Daoy (cell line): ENCODE measurements around the gene ACP2. TPM values are rescaled to one million over a fixed set of nuclear protein-coding genes. Genes with fewer than 3 reads are reported as not detected.
A peak's percentile ranks its signal among the peaks of the same experiment; 100 is the strongest.
"Not testable (repeated sequence)": the region's sequence is repeated elsewhere in the genome, so short reads cannot be mapped to it uniquely, and the experiment has no call there.

Experiments used
- DNase-seq: peaks from one replicate; pipeline ENCODE4 v3.0.0-alpha.2; 2015; ENCODE audit warnings: low read depth
- total RNA-seq: library from RNA; depleted of rRNA; stranded (reverse); fragments of >200 nt; shearing (Covaris generic); gene quantifications from 2 replicates; pipeline ENCODE4 v1.2.3, GENCODE V29; 2014

Gene ACP2
- total RNA-seq, 1 experiment from 2014 or later: 18.2 TPM

DNA sequence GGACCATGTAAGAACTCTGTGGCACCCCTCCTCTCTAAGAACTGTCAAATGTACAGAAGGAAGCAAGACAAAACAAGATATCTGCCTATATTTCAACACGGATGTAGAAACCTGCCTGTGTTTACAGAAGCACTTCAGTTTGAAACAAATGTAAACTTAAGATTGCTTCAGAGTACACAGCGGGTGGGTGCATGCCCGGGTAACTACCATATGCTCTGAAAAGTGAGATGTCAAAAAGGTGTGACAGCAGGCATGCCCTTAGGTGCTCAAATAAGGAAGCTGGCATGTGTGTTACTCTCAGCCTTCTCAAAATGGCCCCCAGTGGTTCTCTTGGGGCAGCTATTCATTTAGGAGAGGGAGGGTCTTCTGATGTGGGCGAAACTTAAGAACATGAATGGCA lies 5.2 kb downstream of the ACP2 start:
- DNase-seq: no peak

DNA sequence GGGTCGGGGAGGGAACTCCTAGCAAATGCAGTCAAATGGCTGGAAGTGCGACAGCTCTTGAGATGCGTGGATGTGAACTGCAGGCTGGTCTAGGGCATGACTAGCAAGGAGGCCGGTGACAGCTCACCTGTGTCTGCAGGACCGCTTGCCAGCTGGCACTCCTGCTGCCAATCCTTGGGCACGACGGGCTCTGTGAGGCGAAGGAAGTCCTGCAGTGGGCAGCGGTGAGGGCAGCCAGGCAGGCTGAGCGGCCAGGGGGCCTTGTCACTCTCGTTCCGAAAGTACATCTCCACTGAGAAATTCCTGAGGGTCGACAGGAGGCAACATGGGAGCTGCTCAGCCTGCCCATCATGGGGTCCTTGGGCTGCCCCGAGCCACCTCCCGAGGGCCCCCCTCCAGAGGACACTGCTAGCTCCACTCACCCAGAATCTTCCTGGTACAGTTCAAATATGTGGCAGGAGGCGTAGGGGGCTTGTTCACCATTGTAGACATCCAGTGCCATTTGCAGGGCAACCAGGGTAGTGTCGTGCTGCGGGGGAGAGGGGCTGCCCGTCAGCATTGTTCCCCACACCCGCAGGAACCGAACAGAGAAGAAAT lies 5.9 kb downstream of the ACP2 start:
- no peak for DNase-seq

DNA sequence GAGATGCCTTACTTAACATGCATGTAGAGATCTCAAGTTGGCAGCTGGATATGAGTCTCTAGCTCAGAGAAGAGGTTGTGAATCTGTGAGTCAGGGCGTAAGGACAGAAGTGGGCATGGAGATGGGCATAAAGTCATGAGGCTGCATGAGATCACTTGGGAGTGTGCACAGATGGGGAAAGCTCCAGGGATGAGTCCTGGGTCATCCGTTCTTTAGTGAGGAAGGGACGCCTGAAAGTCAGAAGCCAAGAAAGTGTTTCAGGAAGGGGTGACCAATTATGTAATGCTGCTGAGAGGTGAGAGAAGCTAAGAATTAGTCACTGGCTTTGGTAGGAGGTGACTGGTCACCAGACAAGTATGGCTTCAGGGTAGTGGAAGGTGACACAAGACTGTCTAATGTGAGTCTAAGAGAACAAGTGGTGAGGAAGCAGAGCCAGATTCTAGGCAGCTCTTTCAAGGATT lies 6.7 kb downstream of the ACP2 start:
- no peak for DNase-seq

DNA sequence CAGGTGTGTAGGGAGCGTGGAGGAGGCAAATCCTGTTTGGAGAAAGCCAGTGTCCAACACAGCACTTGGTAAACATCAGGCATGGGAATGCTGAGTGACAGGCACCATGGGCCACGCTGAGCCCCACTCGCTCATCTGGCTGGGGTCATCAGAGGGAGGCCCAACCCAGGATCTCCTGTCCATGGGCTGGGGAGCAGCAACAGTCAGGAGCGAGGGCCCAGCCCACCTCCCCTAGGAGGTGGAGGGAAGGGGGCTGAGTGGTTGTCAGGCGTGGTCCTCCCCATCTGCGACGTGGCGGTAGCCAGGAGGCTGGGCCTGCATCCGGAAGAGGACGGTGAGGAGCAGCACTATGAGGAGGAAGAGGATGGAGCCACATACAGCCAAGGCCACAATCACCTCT lies 8.8 kb downstream of the ACP2 start:
- no peak for DNase-seq

DNA sequence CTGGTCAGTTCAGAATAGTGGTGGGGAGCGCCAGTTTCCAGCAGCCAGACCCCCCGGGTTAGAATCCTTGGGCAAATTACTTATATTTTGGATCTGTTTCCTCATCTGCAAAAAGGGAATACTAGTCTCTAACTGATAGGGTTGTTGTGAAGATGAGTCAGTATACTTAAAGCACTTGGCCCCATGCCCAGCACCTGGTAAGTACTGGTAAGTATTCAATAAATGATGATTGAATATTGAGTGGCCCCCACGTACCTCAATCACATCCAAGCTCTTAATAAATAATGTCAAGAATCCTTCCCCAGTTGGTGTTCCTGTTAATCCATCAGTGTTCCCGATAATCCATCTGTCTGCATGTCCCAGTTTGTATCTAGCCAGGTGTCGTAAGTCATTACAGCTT lies 12.1 kb downstream of the ACP2 start:
- DNase-seq: peak; percentile 43

DNA sequence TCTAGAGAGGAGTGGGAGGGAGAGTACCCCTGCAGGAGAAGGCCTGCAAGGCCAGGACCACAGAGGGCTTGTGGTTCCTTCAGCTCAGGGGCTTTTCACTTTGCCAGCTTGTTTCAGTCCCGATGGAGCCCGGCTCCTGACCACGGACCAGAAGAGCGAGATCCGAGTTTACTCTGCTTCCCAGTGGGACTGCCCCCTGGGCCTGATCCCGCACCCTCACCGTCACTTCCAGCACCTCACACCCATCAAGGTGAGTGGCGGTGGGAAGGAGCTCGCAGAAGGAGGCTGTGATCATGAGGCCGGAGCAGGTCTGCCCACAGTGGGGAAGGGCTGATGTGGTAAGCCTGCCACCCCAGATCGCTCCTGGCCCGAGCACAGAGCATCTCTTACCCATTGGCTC lies 13.5 kb downstream of the ACP2 start:
- DNase-seq: no peak

DNA sequence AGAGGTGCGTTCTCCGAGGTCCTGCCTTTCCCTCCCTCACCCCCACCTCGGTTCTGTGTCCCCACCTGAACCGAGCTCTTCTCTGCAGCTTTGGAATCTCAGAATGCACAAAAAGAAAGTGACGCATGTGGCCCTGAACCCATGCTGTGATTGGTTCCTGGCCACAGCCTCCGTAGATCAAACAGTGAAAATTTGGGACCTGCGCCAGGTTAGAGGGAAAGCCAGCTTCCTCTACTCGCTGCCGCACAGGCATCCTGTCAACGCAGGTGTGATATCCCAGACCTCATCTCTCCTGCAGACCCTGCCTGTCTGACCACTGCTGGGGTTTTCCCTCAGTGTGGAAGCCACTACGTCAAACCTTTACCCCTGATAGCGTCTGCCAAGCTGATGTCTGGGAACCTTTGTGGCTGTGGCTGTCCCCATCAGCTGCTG lies 13.9 kb downstream of the ACP2 start:
- peak; percentile 50 for DNase-seq

DNA sequence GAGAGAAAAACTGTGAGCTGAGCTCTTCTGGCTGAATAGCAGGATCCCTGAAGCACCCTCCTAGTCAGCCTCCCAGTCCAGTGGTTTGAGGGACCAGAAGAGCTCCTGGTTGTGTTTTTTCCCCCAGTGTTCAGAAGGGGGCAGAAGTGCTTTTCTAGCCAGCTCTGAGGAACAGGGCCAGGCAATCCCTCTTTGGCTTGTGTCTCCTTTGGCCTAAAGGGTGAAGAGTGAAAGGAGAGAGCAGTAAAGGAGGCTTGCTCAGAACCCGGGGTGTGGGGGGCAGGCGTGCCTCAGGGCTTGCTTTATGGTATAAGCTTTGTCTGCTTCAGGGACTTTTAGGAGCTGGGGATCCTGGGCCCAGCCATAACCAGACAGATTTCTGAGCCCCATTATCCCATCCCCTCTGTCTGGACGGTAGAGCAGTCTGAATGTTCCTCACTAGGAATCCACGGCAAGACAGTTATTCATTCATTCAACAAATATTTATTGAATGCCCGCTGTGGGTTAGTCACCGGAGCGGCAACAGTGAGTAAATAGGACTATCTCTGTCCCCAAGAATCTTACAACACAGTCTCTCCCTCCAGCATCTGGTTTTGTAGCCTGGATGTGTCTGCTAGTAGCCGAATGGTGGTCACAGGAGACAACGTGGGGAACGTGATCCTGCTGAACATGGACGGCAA lies 14.5 kb downstream of the ACP2 start:
- DNase-seq: peak; percentile 53

DNA sequence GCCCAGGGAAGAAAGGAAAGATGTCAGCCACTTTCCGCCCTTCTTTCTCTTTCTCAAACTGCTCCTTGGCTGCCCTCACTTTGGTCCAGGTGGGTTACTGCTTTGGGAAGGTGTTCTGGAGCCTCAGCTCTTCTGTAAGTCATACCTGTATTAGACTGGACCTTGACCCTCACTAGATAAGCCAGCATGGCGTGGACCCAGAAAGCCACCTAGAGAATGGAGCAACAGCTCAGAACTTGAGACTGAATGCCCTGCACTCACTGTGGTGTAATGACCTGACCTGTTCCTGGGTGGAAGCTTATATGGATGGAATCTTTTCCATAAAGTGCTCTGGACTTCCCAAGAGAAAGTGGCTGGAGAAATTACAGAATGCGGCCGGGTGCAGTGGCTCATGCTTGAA lies 15.6 kb downstream of the ACP2 start:
- no peak for DNase-seq

DNA sequence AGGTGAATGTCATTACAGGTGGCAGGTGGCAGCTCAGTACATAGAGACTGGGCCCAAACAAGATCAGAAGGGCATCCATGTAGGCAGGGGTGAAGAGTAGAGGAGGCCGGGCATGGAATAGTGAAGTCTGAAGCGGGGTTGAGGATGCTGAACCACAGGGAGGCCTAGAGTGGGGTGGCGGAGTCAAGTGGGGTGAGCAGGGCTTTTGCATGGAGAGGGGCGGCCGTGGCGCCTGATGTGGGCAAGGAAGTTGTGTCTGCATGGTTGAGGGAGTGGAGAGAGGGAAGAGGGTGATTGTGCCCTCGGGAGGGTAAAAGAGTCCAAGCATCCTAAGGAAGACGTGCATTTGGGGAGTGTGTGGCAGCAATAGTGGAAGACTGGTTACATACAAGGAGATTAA lies 19.5 kb downstream of the ACP2 start:
- DNase-seq: no peak

DNA sequence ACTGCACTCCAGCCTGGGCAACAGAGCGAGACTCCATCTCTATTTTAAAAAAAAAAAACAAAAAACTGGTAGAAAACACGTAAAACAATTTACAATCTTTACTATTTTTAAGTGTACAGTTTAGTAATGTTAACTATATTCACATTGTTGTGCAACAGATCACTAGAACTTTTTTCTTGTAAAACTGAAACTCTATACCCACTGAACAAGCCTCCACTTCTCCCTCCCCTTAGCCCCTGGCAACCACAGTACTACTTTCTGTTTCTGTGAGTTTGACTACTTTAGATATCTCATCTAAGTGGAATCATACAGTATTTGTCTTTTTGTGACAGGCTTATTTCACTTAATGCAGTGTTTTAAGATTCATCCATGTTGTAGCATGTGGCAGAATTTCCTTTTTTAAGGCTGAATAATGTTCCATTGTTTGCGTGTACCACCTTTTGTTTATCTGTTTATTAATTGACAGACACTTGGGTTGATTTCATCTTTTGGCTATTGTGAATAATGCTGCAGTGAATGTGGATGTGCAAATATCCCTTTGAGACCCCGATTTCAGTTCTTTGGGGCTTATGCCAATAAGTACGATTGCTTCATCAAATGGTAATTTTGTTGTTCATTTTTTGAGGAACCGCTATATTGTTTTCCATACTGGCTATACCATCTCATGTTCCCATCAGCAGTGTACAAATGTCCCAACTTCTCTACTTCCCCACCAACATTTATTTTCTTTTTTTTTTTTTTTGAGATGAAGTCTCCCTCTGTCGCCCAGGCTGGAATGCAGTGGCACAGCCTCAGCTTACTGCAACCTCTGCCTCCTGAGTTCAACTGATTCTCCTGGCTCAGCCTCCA lies 22.8 kb downstream of the ACP2 start:
- no peak for DNase-seq

DNA sequence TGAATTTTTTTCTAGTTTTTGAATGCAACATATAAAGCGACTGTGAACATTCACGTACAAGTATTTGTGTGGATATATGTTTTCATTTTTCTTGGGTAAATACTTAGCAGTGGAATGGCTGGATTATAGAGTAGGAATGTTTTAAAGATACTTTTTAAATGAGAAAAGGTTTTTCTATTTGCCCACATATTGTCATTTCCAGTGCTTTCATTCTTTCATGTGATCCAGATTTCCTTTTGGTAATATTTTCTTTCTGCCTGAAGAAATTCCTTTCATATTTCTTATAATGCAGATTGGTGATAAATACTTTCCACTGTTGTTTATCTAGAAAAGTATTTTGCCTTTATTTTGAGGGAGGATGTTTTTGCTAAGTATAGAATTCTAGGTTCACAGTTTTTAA lies 25.9 kb downstream of the ACP2 start:
- no peak for DNase-seq

DNA sequence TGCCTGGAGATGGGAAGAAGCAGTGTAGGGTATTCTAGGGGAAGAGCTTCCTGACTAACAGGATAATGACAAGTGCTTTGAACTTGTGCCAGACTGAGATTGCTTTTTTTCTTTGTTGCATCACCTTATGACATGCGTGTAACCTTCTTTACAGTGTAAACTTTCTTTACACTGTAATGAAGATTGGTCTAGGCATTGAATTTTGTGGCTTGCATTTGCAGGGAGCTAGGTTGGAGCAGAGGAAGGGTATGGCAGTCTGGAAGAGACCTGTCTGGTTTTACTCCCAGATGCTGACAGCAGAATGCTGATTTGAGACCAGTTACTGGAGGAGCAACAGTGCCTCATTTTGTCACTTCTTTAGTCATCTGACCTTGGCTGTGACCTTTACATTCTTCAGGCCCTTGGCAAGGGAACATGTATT lies 28.2 kb downstream of the ACP2 start:
- peak; percentile 36 for DNase-seq

DNA sequence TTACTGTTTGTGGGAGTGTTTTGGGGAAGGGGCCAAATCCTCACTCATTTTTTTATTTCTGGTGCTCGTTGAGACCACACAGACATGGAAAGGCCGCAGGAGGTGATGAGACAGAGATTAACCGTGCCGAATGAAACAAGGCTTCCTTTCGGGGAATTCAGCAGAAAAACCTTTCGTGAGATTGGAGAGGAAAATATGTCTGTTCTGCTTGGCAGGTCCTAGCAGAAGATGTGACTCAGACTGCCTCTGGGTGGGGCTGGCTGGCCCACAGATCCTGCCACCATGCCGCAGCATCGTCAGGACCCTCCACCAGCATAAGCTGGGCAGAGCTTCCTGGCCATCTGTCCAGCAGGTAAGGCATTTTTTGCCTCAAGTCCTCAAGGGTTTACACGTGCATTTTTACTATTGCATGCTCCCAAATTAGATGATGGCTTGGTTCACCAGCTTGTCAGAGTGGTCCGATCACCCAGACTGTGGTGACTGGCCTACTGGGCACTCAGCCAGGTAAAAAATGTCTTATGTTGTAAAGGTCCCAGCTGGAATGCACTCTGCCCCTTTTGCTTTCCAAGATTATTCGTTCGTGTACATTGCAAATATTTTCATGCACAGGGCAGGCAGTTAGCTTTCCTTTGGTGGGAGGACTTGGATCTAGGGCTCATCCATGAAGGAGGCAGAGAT lies 32.4 kb downstream of the ACP2 start:
- DNase-seq: peak; percentile 88

DNA sequence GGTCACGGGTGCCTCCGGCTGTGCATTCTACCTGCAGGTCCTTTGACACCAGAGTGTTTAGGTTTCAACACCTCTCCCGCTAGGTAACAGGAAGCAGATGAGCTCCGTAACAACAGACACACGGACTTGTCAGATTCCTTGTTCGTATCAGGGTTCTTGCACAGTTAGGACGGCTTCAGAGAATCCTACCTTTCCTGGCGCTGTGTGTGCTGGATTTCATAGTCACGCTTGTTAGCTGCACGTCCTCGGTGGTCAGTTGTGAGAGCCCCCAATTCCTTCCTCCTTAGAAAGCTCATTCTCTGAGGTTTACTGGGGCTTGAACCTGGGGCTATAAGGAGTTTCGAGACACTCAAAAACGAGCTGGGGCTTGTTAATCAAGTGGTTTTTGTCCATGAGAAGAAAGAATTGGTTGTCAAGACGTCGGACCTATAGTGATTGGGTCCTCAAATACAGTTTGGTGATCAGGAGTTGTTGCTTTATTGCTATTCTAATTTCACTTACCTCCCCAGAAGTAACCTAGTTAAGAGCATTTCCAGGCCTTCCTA lies 33.2 kb downstream of the ACP2 start:
- no peak for DNase-seq

DNA sequence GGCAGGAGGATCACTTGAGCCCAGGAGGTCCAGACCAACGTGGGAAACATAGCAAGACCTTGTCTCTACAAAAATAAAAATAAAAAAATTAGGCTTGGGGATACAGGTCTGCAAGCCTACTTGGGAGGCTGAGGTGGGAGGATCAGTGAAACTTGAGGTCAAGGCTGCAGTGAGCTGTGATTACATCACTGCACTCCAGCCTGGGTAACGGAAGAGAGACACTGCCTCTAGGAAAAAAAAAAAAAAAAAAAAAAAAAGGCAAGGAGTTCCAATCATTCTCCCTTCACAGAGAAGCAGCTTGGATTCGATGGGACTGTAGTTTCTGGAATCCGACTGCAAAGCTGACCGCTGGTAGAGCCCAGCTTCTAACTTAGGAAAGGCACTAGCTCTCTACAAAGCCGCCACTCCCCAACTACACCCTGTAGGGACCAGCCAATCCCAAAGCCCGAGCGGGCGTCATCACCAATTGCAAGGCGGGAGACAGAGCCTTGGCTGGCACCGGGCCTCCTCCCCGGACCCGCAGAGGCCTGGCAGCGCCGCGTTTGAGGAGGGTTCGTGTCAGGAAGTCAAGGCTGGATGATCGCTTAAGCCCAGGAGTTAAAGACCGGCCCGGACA lies 34.6 kb downstream of the ACP2 start:
- peak; percentile 93 for DNase-seq

DNA sequence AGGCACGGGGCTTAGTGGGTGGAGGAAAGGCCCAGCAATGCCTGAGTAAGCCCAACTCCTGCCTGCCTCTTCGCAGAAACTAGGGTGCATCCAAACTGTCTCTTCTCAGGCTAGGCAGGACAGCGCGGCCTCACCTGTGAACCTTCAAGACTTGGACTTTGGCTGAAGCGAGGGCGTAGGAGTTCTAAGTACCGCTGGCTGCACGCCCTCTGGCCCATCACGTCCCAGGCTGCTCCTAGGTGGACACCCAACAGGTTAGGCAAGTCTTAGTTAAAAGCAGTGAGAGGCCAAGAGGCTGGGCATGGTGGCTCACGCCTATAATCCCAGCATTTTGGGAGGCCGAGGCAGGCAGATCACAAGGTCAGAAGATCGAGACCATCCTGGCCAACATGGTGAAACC lies 35.7 kb downstream of the ACP2 start:
- no peak for DNase-seq

DNA sequence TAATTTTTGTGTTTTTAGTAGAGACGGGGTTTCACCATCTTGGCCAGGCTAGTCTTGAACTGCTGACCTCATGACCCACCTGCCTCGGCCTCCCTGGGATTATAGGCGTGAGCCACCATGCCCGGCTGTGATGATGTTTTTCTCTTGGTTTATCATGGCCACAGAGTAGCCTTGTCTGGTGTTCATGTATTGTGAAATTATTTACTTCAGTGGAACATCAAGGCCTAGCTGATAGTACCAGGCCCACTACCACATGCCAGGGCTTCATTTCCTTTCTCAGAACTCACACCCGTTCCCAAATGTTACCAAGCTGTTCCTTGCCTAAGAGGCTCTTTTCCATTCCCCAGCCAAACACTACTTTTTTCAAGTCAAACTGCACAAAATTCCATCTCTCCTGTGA lies 40.0 kb downstream of the ACP2 start:
- no peak for DNase-seq

DNA sequence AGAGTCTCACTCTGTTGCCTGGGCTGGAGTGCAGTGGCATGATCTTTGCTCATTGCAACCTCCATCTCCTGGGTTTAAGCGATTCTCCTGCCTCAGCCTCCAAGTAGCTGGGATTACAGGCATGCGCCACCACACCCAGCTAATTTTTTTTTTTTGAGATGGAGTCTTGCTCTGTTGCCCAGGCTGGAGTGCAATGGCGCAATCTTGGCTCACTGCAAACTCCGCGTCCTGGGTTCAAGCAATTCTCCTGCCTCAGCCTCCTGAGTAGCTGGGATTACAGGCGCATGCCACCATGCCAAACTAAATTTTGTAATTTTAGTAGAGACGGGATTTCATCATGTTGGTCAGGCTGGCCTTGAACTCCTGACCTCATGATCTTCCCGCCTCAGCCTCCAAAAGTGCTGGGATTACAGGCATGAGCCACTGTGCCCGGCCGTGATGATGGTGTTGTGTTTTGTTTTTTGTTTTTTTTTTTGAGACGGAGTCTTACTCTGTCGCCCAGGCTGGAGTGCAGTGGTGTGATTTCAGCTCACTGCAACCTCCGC lies 40.5 kb downstream of the ACP2 start:
- not testable (repeated sequence) for DNase-seq

DNA sequence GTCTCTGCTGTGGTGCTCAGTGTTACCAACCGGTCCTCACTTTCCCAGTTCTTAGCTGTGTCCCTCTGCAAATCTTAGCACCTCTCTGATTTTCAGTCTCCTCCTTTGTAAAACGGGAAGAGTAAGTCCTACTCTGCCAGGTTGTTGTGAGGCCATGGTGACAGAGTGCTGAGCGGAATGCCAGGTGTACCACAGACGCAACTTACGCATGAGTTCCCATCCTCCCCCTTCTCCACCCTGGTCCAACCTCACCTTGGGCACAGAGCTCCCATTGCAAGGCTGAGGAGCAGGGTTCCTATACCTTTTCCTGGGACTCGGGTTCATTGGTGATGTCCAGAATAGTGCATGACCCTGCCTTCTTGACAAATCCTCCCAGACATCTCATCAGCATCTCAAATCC lies 41.2 kb downstream of the ACP2 start:
- DNase-seq: no peak

DNA sequence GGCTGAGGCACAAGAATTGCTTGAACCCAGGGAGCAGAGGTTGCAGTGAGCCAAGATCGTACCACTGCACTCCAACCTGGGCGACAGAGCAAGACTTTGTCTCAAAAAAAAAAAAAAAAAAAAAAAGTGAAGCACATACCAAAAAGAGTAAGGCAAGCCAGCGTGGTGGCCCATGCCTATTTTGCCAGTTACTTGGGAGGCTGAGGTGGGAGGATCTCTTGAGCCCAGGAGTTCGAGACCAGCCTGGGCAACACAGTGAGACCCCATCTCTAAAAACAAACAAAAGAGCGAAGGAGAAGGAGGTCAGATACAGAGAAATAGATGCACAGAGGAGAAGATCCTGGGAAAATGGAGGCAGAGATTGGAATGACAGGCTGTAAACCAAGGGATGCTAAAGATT lies 42.0 kb downstream of the ACP2 start:
- DNase-seq: not testable (repeated sequence)
